Heart left ventricle (tissue), 16 donors: ENCODE results near the gene RBM38. TPM values are rescaled to one million over a fixed set of nuclear protein-coding genes. Genes with fewer than 3 reads are reported as not detected.

Experiments
- ATAC-seq, 4 donors: fragments of 200-7000 bp; cut with Tn5 transposase; one replicate each; pipeline ENCODE4 v1.9.1; 2020 to 2022; ENCODE audit warnings: moderate library complexity in 4 of 4, mild to moderate bottlenecking in 3 of 4, moderate number of reproducible peaks in 1 of 4
- DNase-seq, 5 donors: peaks; one replicate each; pipeline ENCODE4 v3.0.0-alpha.2; 2020
- H3K27ac ChIP-seq, 12 donors: fragments of 200-600 bp; sonication (generic) in 4 of 12; one replicate each; pipeline versions ENCODE4 v1.5.0 to v1.8.0; 2016 to 2022; ENCODE audit warnings: mild to moderate bottlenecking in 2 of 12
- H3K27me3 ChIP-seq, 9 donors: fragments of 200-600 bp; sonication (generic) in 2 of 9; one replicate each; pipeline versions ENCODE4 v1.5.1 to v1.8.0; 2016 to 2022; ENCODE audit warnings: mild to moderate bottlenecking in 3 of 9
- H3K36me3 ChIP-seq, 9 donors: fragments of 200-600 bp; sonication (generic) in 2 of 9; one replicate each; pipeline versions ENCODE4 v1.5.0 to v1.8.0; 2018 to 2022; ENCODE audit warnings: mild to moderate bottlenecking in 2 of 9
- H3K4me1 ChIP-seq, 12 donors: fragments of 200-600 bp; sonication (generic) in 4 of 12; one replicate each; pipeline versions ENCODE4 v1.5.0 to v1.8.0; 2016 to 2022; ENCODE audit warnings: mild to moderate bottlenecking in 3 of 12
- H3K4me3 ChIP-seq, 12 donors: fragments of 200-600 bp; sonication (generic) in 4 of 12; one replicate each; pipeline versions ENCODE4 v1.5.0 to v1.8.0; 2017 to 2022; ENCODE audit warnings: mild to moderate bottlenecking in 9 of 12, moderate library complexity in 4 of 12
- H3K9me3 ChIP-seq, 12 donors: fragments of 200-600 bp; sonication (generic) in 4 of 12; one replicate each; pipeline versions ENCODE4 v1.5.0 to v1.8.0; 2016 to 2022; ENCODE audit warnings: mild to moderate bottlenecking in 1 of 12
- CTCF ChIP-seq, 12 donors: fragments of 200-600 bp; sonication (generic) in 4 of 12; IDR thresholded peaks; one replicate each; pipeline versions ENCODE4 v1.5.0 to v1.8.0; 2018 to 2022; ENCODE audit warnings: antibody characterized with exemption in 12 of 12, mild to moderate bottlenecking in 5 of 12
- POLR2A ChIP-seq, 2 donors: fragments of 450-650 bp; IDR thresholded peaks; one replicate each; pipeline ENCODE4 v1.6.1; 2017; ENCODE audit warnings: antibody characterized with exemption in 2 of 2, mild to moderate bottlenecking in 2 of 2, moderate library complexity in 2 of 2
- WGBS, 4 donors: extraction: QIAGEN DNeasy Blood & Tissue Kit in 2 of 4; methylation state at CpG; one replicate each; pipeline versions ENCODE4 v1.1.5 to v1.1.7; 2013 to 2018; 5-methylcytosine and 5-hydroxymethylcytosine counted together
- intact Hi-C, 10 donors: fragments of 100-400 bp; cut with DNase I; formaldehyde crosslinking; loops; one replicate each; pipeline versions ENCODE4 v1.11.1 to v1.14.2; 2022
- polyA plus RNA-seq, 2 donors: library from polyadenylated mRNA; stranded (reverse); fragments of 200-250 nt; gene quantifications; one replicate each; pipeline ENCODE4 v1.2.3, GENCODE V29; 2013
- total RNA-seq, 9 donors: library from RNA; depleted of rRNA in 2 of 9; stranded (reverse); fragments of >200 nt in 2 of 9; fragmentation: NEBNext Ultra II Directional in 3 of 9; extraction: Animal tissue kit (Norgen Biotek cat#: 25700) in 3 of 9; gene quantifications; one replicate each; pipeline versions ENCODE4 v1.1.0 to v1.2.4, GENCODE V29; 2016 to 2023
- donor health status: ischemic (EF 13 %, LVEDD 7.1; RV severe dilation, severe dysfunction).
- donor health status: healthy with polysubstance abuse.
- donor health status: DM: no; HTN: yes; CAD: no.
- donor health status: DM: no; HTN: no; CAD: no.
- donor health status: ischemic (EF 25% LVEDD 6.9; RV normal size, moderate dysfunction).
- donor health status: ischemic (EF 25% LVEDD 5.7; RV mildly dilated, moderate dysfunction).
- donor health status: healthy.
- donor health status: DM: yes; HTN: yes; CAD: no.
- donor health status: ischemic (EF 35%, LVEDD 5.7; RV mildly dilated, moderate dysfunction).
- donor health status: nonischemic (EF 11% LVEDD 7.7; RV severe dilation, severe dysfunction).
- donor health status: DM: yes; HTN: yes; CAD: no.
- donor health status: PGD.
- donor health status: ischemic (EF 29% LVEDD 5.4; RV normal size, mild dysfunction).
- donor health status: nonischemic (EF 23%, LVEDD 6.1; RV moderate dilation, normal function).

Gene RBM38
- total and polyA plus RNA-seq, 11 donors: 45.6 to 112 (median 68.5) TPM

GRCh38 chr20:57457243-57458095 lies 66.3 kb downstream of the RBM38 start:
- Histone ChIP-seq H3K4me3 (no peak overlapping the region), H3K36me3 (no peaks in the 10 kb centered on the region), H3K27ac (peak overlapping the region in 2 of 12 donors; percentile 75 to 79), H3K9me3 (peaks cover 0 to 5% (median 0%) of the 10 kb centered on the region in 12 donors), H3K27me3 (no peaks in the 10 kb centered on the region), H3K4me1 (peaks cover 0 to 55% (median 9%) of the 10 kb centered on the region in 12 donors)
- peak in 1 of 5 donors; percentile 76 for DNase-seq
- intact Hi-C loops: no loop called here
- 65 to 79% (median 70%) methylated on average over 17 to 21 of the region's 21 CpGs for WGBS, 4 donors
- TF ChIP-seq POLR2A (IDR thresholded peaks at IDR 0.05): no peak
- TF ChIP-seq CTCF (IDR thresholded peaks at IDR 0.05): no peak
- peak in 2 of 4 donors; percentile 5 to 46 for ATAC-seq

- Histone ChIP-seq H3K9me3 (peaks cover 0 to 5% (median 0%) of the 10 kb centered on the region in 12 donors), H3K27ac (peak overlapping the region in 7 of 12 donors; percentile 9 to 79 (median 48)), H3K4me1 (peaks cover 0 to 56% (median 9%) of the 10 kb centered on the region in 12 donors), H3K4me3 (no peak overlapping the region), H3K36me3 (no peaks in the 10 kb centered on the region), H3K27me3 (no peaks in the 10 kb centered on the region)
- 60 to 63% (median 61%) methylated on average over 7 of the region's 7 CpGs for whole genome bisulfite sequencing, 4 donors
- TF ChIP-seq CTCF (IDR thresholded peaks at IDR 0.05): no peak
- intact Hi-C loops: no loop called here
- ATAC-seq: peak in 3 of 4 donors; percentile 23 to 61 (median 48)
- no peak for DNase-seq
Observed at GRCh38 chr20:57458400-57459160, 67.4 kb downstream of the RBM38 start.

Other genes starting within 250 kb of the RBM38 start
- gene BMP7, start 124.8 kb upstream of the RBM38 start, total RNA-seq: 10 to 100 TPM in 2 of 9 donors, 1 to 10 TPM in 6, under 1 TPM in 1; 0.72 to 12.3 (median 3.7) TPM
- gene BMP7, start 124.8 kb upstream of the RBM38 start, polyA plus RNA-seq: 1 to 10 TPM; 1.0 to 5.1 TPM
- not detected for gene SPO11, start 61.6 kb upstream of the RBM38 start, total RNA-seq
- gene SPO11, start 61.6 kb upstream of the RBM38 start, polyA plus RNA-seq: not detected
- 10 to 100 TPM; 12.9 to 18.6 (median 15.5) TPM for gene RAE1, start 40.1 kb upstream of the RBM38 start, total RNA-seq
- 10 to 100 TPM in 1 of 2 donors, 1 to 10 TPM in 1; 7.5 to 26.8 TPM for gene RAE1, start 40.1 kb upstream of the RBM38 start, polyA plus RNA-seq
- gene CTCFL, start 133.7 kb downstream of the RBM38 start, total RNA-seq: not detected
- not detected for gene CTCFL, start 133.7 kb downstream of the RBM38 start, polyA plus RNA-seq
- 10 to 100 TPM in 1 of 9 donors, 1 to 10 TPM in 1, under 1 TPM in 5, not detected in 2; 0.13 to 22.0 (median 0.24) TPM for gene PCK1, start 169.7 kb downstream of the RBM38 start, total RNA-seq
- under 1 TPM; 0.42 to 0.55 TPM for gene PCK1, start 169.7 kb downstream of the RBM38 start, polyA plus RNA-seq
- 1 to 10 TPM in 2 of 9 donors, under 1 TPM in 2, not detected in 5; 0.21 to 1.7 (median 0.90) TPM for gene ZBP1, start 229.0 kb downstream of the RBM38 start, total RNA-seq
- gene ZBP1, start 229.0 kb downstream of the RBM38 start, polyA plus RNA-seq: under 1 TPM in 1 of 2 donors, not detected in 1; 0.15 TPM